Activated CD4-positive, alpha-beta T cell treated with anti-CD3 and anti-CD28 coated beads for 4 hours (primary cell): ENCODE data around the gene MPST.

ENCODE experiments used
- DNase-seq, 2 donors: peaks; one replicate each; pipeline ENCODE4 v3.0.0-alpha.2; 2020

MPST gene

GRCh38 chr22:37023743-37024338 lies 4.3 kb downstream of the MPST start:
- no peak for DNase-seq

GRCh38 chr22:37024339-37025157 lies 5.0 kb downstream of the MPST start:
- no peak for DNase-seq

DNA sequence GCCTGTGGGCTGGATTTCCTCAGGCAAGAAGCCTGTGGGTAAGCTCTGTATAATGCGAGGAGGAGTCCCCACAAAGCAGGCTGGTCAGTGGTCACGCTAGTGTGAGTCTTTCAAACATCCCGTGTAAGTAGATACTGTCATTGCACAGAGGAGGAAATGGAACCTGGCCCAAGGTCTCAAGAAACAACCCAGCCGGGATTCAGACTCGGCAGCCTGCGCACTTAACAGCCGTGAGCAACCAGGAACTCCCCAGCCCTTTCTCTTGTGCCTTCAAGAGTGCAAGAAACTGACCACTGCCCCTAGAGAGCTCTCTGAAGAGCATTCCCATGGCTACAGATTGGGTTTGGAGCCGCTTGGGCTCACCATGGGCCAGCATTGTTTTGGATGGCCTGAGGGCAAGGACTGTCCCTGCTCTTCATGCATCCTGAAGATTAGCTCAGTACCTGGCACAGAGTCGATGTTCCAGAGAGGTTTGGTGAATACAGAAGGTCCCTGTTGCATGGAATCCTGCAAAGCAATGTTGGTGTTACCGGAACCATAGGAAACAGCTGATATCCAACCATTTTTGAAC lies 6.0 kb downstream of the MPST start:
- no peak for DNase-seq

- DNase-seq = no peak
These were observed 6.8 kb downstream of the MPST start for GRCh38 chr22:37026325-37026724.

- DNase-seq = no peak
These were observed 8.0 kb downstream of the MPST start for GRCh38 chr22:37027556-37027955.

- DNase-seq = no peak
These were observed 9.4 kb downstream of the MPST start for GRCh38 chr22:37028692-37029674.

GRCh38 chr22:37030560-37031281 lies 11.2 kb downstream of the MPST start:
- no peak for DNase-seq

- DNase-seq = no peak
These were observed 12.6 kb downstream of the MPST start for GRCh38 chr22:37032134-37032534.

DNA sequence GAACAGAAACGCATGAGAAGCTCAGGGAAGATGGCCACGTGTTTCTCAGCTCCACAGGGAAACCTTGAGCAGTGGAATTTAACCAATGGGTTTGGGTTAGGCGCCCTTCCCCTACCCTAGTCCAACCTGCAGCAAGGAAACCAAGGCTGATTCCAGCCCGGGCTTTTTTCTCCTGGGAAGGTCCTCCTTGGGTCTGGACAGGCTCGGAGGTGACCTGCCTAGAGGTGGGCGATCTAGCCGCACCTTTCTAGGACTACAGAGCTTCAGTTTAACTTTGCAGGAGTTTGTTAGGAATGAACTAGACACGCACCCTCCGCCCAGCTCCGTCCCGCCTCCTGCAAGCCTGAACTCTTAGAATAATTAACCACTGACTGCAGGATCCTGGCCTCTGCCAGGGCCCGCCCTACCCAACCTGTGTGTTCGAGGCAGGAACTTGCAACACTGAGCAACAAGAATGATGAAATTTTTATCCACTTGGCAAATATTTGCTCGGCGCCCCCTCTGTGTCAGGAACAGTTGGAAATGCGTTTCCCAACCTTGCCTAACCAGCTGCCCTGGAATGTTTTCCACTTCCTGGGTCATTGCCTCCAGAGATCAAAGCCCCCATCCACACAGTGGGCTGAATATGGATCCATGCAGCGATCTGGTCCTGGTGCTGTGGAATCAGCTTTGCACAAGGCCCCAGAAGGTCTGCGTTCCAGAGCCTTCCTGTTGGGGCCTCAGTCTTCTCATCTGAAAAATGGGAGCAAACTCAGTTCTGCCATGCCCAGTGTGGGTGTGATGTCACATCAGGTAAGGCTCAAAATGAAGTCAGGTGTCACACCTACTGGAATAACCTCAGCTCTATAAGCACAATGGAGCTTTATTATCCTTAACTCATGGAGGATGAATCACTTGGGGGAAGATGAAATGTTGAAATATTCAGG lies 13.3 kb downstream of the MPST start:
- DNase-seq = no peak

- no peak for DNase-seq
These were observed 14.3 kb downstream of the MPST start for GRCh38 chr22:37033605-37034430.

DNA sequence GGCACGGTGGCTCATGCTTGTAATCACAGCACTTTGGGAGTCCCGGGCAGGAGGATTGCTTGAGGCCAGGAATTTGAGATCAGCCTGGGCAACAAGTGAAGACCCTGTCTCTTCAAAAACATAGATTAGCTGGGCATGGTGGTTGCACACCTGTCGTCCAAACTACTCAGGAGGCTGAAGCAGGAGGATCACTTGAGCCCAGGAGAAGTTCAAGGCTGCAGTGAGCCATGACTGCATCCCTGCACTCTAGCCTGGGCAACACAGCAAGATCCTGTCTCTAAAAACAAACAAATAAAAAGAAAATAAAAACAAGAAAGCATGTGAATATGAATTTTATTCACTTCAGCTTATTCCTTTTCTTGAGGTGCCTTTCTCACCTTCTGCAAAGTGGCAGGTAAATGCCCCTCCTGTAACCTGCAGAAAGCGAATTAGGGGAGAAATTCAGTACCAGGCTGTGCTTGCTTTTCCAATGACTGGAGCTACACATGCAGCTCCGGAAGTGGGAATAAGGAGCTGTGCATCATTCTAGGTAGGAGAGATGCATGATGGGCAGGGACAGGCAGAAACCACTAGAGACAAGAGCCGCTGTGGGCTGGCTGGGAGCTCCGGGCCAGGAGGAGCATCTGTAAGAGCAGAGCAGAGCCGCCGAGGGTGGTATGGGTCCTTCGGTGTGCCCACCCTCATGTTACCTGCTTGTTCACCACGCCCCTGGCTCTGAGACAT lies 17.3 kb downstream of the MPST start:
- no peak for DNase-seq

- no peak for DNase-seq
These were observed 18.1 kb downstream of the MPST start for GRCh38 chr22:37037669-37038068.

DNA sequence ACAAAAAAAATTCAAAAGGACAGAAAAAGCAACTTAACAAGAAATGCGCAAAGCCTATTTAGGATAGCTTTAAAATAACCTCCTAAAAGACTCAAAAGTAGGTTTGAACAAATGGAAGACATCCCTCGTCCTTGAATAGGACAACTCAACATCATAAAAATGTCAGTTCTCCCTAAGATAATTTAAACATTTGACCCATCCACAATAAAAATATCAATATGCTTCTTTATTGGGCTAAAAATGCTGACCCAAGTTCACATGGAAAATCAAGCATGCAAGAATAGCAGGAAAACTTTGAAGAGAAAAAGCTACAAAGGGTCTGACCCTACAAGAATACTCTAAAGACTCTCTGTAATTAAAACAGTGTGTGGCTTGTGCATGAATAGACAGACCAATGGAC lies 19.9 kb downstream of the MPST start:
- no peak for DNase-seq

GRCh38 chr22:37043209-37043827 lies 23.8 kb downstream of the MPST start:
- DNase-seq = no peak

DNA sequence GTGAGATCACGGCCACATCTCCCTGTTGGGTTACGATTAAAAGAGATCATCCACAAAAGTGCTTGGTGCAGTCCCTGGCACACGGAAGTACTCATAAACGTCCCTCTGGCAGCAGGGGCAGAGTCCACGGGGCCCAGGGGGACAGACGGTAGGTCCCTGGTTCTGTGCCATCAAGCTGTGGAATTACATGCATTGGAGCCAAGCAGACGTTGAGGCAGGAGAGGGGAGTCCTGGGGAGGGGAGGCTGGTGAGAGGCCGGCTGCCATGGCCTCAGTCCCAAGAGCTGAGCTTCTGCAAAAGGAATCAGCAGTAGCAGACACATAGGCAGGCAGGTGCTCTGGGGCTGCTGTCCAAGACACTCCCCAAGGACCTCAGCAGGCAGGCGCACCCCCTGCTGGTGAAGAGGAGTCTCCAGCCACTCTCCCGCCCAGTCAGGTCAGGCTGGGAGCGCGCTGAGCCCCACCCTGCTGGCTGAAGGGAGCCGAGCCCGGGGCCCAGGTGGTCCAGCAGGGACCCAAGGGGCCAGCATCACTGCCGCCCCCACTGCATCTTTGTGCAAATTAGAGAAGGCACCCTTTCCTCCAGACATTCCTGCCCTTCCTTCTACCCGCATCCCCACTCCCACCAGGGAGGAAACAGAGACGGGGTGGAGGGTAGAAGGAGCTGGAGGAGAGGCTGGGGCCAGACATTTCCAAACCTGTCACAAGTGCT lies 24.4 kb downstream of the MPST start:
- no peak for DNase-seq

- no peak for DNase-seq
These were observed 25.4 kb downstream of the MPST start for GRCh38 chr22:37044634-37045625.

- no peak for DNase-seq
These were observed 26.4 kb downstream of the MPST start for GRCh38 chr22:37045958-37046357.
